Glutamatergic neuron (in vitro differentiated cells): ENCODE data around the gene TSR3. TPM values are rescaled to one million over a fixed set of nuclear protein-coding genes. Genes with fewer than 3 reads are reported as not detected.

ENCODE experiments used
- DNase-seq: peaks from one replicate; pipeline ENCODE4 v3.0.0; 2022
- H3K27ac Mint-ChIP-seq: one replicate; pipeline ENCODE4 v1.8.0; 2020; ENCODE audit warnings: mild to moderate bottlenecking, mixed read lengths, inconsistent platforms; ENCODE audit not compliant: unreplicated experiment
- H3K27me3 Mint-ChIP-seq: one replicate; pipeline ENCODE4 v1.8.0; 2020; ENCODE audit warnings: mild to moderate bottlenecking, moderate library complexity, mixed read lengths, inconsistent platforms; ENCODE audit not compliant: unreplicated experiment
- H3K36me3 Mint-ChIP-seq: one replicate; pipeline ENCODE4 v1.8.0; 2020; ENCODE audit warnings: mild to moderate bottlenecking, mixed read lengths, inconsistent platforms; ENCODE audit not compliant: unreplicated experiment
- H3K4me1 Mint-ChIP-seq: one replicate; pipeline ENCODE4 v1.8.0; 2020; ENCODE audit warnings: mild to moderate bottlenecking, low read depth, mixed read lengths, inconsistent platforms; ENCODE audit not compliant: unreplicated experiment
- H3K4me3 Mint-ChIP-seq: one replicate; pipeline ENCODE4 v1.8.0; 2020; ENCODE audit warnings: mild to moderate bottlenecking, mixed read lengths, inconsistent platforms; ENCODE audit not compliant: unreplicated experiment
- H3K9me3 Mint-ChIP-seq: one replicate; pipeline ENCODE4 v1.8.0; 2020; ENCODE audit warnings: mild to moderate bottlenecking, moderate library complexity, mixed read lengths, inconsistent platforms; ENCODE audit not compliant: unreplicated experiment
- total RNA-seq: library from RNA; stranded (reverse); fragmentation: NEBNext Ultra II Directional; extraction: Animal tissue kit (Norgen Biotek cat#: 25700); gene quantifications from one replicate; pipeline ENCODE4 v1.2.1, GENCODE V29; 2021; ENCODE audit not compliant: unreplicated experiment
- TF ChIP-seq, protein P1 (sequence below): fragments of 200-600 bp; sonication (generic); IDR thresholded peaks from one replicate; pipeline ENCODE4 v1.5.0; 2021; ENCODE audit not compliant: partially characterized antibody, unreplicated experiment

The TSR3 gene
- total RNA-seq, 1 donor from 2014 or later = 52.5 TPM

DNA sequence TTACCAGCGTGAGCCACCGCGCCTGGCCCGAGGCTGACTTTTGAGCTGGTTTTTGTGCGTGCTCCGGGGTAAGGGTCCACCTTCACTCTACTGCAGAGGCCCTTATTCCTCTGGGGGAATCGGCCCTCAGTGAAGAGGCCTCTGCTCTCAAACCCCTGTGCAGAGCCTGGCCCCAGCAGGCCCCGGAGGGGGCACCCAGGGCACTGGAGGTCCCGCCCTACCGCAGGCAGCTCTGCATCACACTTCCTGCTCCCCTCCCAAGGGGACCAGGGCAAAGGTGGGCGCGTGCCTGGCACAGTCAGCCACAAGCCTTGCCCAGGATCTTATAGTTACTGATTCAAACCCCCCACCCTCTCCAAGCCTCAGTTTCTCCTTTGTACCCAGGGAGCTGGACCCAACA, 45.9 kb downstream of the TSR3 start:
- H3K9me3 Mint-ChIP-seq = peaks cover 7% of the 10 kb centered on the region
- H3K36me3 Mint-ChIP-seq = no peaks in the 10 kb centered on the region
- H3K4me1 Mint-ChIP-seq = peaks cover 3% of the 10 kb centered on the region
- H3K27me3 Mint-ChIP-seq = peaks cover 4% of the 10 kb centered on the region
- no peak overlapping the region for H3K27ac Mint-ChIP-seq
- no peak for DNase-seq
- TF ChIP-seq, protein P1, sequence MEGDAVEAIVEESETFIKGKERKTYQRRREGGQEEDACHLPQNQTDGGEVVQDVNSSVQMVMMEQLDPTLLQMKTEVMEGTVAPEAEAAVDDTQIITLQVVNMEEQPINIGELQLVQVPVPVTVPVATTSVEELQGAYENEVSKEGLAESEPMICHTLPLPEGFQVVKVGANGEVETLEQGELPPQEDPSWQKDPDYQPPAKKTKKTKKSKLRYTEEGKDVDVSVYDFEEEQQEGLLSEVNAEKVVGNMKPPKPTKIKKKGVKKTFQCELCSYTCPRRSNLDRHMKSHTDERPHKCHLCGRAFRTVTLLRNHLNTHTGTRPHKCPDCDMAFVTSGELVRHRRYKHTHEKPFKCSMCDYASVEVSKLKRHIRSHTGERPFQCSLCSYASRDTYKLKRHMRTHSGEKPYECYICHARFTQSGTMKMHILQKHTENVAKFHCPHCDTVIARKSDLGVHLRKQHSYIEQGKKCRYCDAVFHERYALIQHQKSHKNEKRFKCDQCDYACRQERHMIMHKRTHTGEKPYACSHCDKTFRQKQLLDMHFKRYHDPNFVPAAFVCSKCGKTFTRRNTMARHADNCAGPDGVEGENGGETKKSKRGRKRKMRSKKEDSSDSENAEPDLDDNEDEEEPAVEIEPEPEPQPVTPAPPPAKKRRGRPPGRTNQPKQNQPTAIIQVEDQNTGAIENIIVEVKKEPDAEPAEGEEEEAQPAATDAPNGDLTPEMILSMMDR = no peak
- no peak overlapping the region for H3K4me3 Mint-ChIP-seq

DNA sequence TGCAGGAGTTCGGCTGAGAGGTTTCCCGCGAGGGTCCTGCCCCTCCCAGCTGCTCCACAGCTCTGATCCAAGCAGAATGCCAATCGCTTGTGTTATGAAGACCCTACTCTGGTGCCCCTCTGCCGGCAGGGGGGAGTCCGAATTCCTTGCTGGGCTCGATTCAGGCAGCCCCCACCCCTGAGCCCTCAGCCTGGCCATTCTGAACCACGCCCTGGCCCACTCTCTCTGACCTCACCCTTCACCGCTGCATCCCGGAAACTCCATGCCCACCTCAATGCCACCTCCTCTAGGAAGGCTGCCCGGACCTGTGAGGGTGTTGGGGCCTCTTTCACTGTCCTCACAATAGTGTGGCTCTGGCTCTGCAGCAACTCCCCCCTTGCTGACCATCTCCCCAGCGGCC, 50.1 kb downstream of the TSR3 start:
- DNase-seq = no peak
- Mint-ChIP-seq H3K4me3 (no peak overlapping the region), H3K27ac (no peak overlapping the region), H3K9me3 (peaks cover 6% of the 10 kb centered on the region), H3K4me1 (no peaks in the 10 kb centered on the region), H3K27me3 (peaks cover 2% of the 10 kb centered on the region), H3K36me3 (no peaks in the 10 kb centered on the region)
- TF ChIP-seq, protein P1 = no peak

DNA sequence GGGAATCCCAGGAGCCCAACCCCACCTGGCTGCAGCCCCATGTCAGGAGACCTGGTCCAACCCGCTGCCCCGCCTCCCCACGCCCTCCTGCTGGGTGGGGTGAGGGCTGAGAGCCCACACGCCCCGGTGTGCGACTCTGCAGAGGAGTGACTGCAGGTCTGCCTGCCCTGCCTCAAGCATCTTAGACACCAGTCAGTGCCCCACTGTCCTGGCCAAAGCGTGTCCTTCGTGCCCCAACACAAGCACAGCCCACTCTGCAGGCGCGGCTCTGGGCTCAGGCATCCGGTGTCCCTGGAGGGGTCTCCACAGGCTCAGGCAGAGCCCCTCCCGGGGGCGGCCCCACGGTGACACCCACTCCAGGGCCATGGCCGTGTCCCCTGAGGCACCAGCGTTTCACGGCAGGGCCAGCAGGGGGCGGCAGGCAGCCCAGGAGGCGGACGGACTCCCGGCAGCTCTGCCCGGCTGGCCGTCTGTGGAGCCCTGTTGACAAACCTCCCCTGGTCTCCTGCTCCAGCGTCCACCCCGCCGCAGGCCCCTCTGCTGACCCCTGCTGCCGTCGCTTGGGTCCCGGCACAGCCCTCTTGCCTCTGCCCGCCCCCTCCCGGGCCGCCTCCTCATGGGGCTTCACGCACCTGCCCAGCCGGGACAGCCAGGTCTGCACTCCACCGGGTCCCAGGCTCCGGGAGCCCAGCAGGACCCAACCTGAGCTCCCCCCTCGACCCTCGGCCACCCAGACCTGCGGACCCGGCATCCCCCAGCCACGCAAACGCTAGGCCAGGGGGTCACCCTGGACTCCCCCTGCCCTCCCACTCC, 50.8 kb downstream of the TSR3 start:
- H3K9me3 Mint-ChIP-seq = peaks cover 6% of the 10 kb centered on the region
- TF ChIP-seq, protein P1 = peak; percentile 91
- peak; percentile 83 for DNase-seq
- no peaks in the 10 kb centered on the region for H3K4me1 Mint-ChIP-seq
- H3K36me3 Mint-ChIP-seq = no peaks in the 10 kb centered on the region
- no peak overlapping the region for H3K4me3 Mint-ChIP-seq
- H3K27ac Mint-ChIP-seq = no peak overlapping the region
- peaks cover 2% of the 10 kb centered on the region for H3K27me3 Mint-ChIP-seq

DNA sequence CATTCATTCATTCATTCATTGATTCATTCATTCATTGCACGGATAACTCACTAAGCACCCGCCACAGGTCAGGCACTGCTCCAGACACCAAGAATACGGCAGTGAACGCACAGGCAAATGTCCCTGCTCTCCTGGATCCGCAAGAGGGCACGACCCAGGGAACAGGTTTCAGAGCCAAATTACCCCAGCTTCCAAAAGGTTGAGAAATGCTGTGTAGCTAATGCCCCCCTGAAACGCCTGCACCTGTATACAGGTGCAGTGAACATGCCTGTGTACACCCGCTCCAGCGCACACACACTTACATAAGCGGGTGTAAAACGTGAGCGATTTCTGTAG, 51.8 kb downstream of the TSR3 start:
- no peak for DNase-seq
- Mint-ChIP-seq H3K9me3 (peaks cover 6% of the 10 kb centered on the region), H3K27me3 (peaks cover 3% of the 10 kb centered on the region), H3K4me1 (no peaks in the 10 kb centered on the region), H3K36me3 (no peaks in the 10 kb centered on the region), H3K4me3 (no peak overlapping the region), H3K27ac (no peak overlapping the region)
- TF ChIP-seq, protein P1 = no peak

Other genes starting within 250 kb of the TSR3 start
- gene CACNA1H, start 198.8 kb downstream of the TSR3 start, total RNA-seq = 161 TPM
- not detected for gene TPSG1, start 126.6 kb downstream of the TSR3 start, total RNA-seq
- gene TPSB2, start 121.7 kb downstream of the TSR3 start, total RNA-seq = not detected
- not detected for gene TPSAB1, start 111.2 kb downstream of the TSR3 start, total RNA-seq
- not detected for gene TPSD1, start 95.8 kb downstream of the TSR3 start, total RNA-seq
- 256 TPM for gene UBE2I, start 42.2 kb downstream of the TSR3 start, total RNA-seq
- 26.7 TPM for gene BAIAP3, start 18.2 kb downstream of the TSR3 start, total RNA-seq
- 50.5 TPM for gene GNPTG, start 53 bp upstream of the TSR3 start, total RNA-seq
- gene UNKL, start 62.8 kb upstream of the TSR3 start, total RNA-seq = 30.7 TPM
- gene UQCC4, start 68.9 kb upstream of the TSR3 start, total RNA-seq = 10.4 TPM
- not detected for gene PERCC1, start 79.2 kb upstream of the TSR3 start, total RNA-seq
- gene CCDC154, start 92.7 kb upstream of the TSR3 start, total RNA-seq = 4.2 TPM
- gene CLCN7, start 123.2 kb upstream of the TSR3 start, total RNA-seq = 118 TPM
- gene PTX4, start 137.1 kb upstream of the TSR3 start, total RNA-seq = 2.2 TPM
- 101 TPM for gene TELO2, start 141.5 kb upstream of the TSR3 start, total RNA-seq
- gene TMEM204, start 181.8 kb upstream of the TSR3 start, total RNA-seq = 0.22 TPM